Endodermal cell (in vitro differentiated cells): ENCODE measurements around the gene IMMP2L. TPM values are rescaled to one million over a fixed set of nuclear protein-coding genes. Genes with fewer than 3 reads are reported as not detected.

Source experiments
- DNase-seq: peaks from one replicate; pipeline ENCODE4 v3.0.0-alpha.2; 2017
- H3K27ac ChIP-seq: 2 replicates; pipeline ENCODE4 v1.5.1; 2013; ENCODE audit warnings: mild to moderate bottlenecking, low read depth, low read length, moderate library complexity
- H3K27me3 ChIP-seq: 2 replicates; pipeline ENCODE4 v1.6.1; 2013; ENCODE audit warnings: mild to moderate bottlenecking, low read length, moderate library complexity; ENCODE audit not compliant: insufficient read depth, control insufficient read depth, poor library complexity, severe bottlenecking
- H3K36me3 ChIP-seq: 2 replicates; pipeline ENCODE4 v1.7.0; 2013; ENCODE audit warnings: mild to moderate bottlenecking, low read length, moderate library complexity; ENCODE audit not compliant: control insufficient read depth, insufficient read depth
- H3K4me1 ChIP-seq: one replicate; pipeline ENCODE4 v1.7.0; 2013; ENCODE audit warnings: low read length; ENCODE audit not compliant: control insufficient read depth, insufficient read depth
- H3K4me3 ChIP-seq: 2 replicates; pipeline ENCODE4 v1.5.1; 2013; ENCODE audit warnings: mild to moderate bottlenecking, low read length, moderate library complexity
- H3K9ac ChIP-seq: 2 replicates; pipeline ENCODE4 v1.6.1; 2013; ENCODE audit warnings: mild to moderate bottlenecking, low read length, moderate library complexity; ENCODE audit not compliant: poor library complexity, severe bottlenecking; ENCODE audit errors: extremely low read depth
- H3K9me3 ChIP-seq: 2 replicates; pipeline ENCODE4 v1.6.1; 2013; ENCODE audit warnings: mild to moderate bottlenecking, low read length, moderate library complexity; ENCODE audit not compliant: control insufficient read depth
- H3K27ac Mint-ChIP-seq: 2 replicates; pipeline ENCODE4 v1.8.0; 2020; ENCODE audit warnings: mixed read lengths
- H3K27me3 Mint-ChIP-seq: 2 replicates; pipeline ENCODE4 v1.8.0; 2021; ENCODE audit warnings: mild to moderate bottlenecking, mixed read lengths; ENCODE audit not compliant: insufficient read depth
- H3K36me3 Mint-ChIP-seq: 2 replicates; pipeline ENCODE4 v1.8.0; 2020; ENCODE audit warnings: low read depth, mixed read lengths
- H3K4me1 Mint-ChIP-seq: 2 replicates; pipeline ENCODE4 v1.8.0; 2020; ENCODE audit warnings: mixed read lengths
- H3K4me3 Mint-ChIP-seq: 2 replicates; pipeline ENCODE4 v1.8.0; 2020; ENCODE audit warnings: mild to moderate bottlenecking, moderate library complexity, mixed read lengths
- H3K9me3 Mint-ChIP-seq: 2 replicates; pipeline ENCODE4 v1.8.0; 2020; ENCODE audit warnings: mild to moderate bottlenecking, mixed read lengths
- CTCF ChIP-seq: fragments of 200-600 bp; sonication (generic); conservative IDR thresholded peaks from 2 replicates; pipeline ENCODE4 v1.5.0; 2021; ENCODE audit warnings: antibody characterized with exemption, mild to moderate bottlenecking
- WGBS, 2 experiments: methylation state at CpG; one replicate each; pipeline versions ENCODE4 v1.1.5 to v1.1.7; 2013; ENCODE audit warnings: missing lambda C conversion rate in 2 of 2, mixed read lengths in 1 of 2; ENCODE audit not compliant: insufficient coverage in 1 of 2, insufficient read length in 1 of 2; 5-methylcytosine and 5-hydroxymethylcytosine counted together
- total RNA-seq, 2 donors: library from RNA; stranded (reverse); fragmentation: NEBNext Ultra II Directional in 1 of 2; extraction: Animal tissue kit (Norgen Biotek cat#: 25700) in 1 of 2; gene quantifications; 2 replicates in 1 of 2; 3 replicates in 1 of 2; pipeline ENCODE4 v1.2.1, GENCODE V29; 2021

The IMMP2L gene
- total RNA-seq, 2 donors from 2014 or later = 17.7 to 19.4 TPM

GRCh38 chr7:111172564-111173257 is 389.6 kb downstream of the IMMP2L start:
- Histone ChIP-seq H3K36me3 (no peaks in the 10 kb centered on the region), H3K27me3 (no peaks in the 10 kb centered on the region), H3K4me1 (no peaks in the 10 kb centered on the region), H3K27ac (no peak overlapping the region), H3K4me3 (no peak overlapping the region), H3K9ac (no peak overlapping the region), H3K9me3 (no peaks in the 10 kb centered on the region)
- WGBS, 2 experiments = 82 to 100% methylated on average over 2 of the region's 2 CpGs
- Mint-ChIP-seq H3K9me3 (no peaks in the 10 kb centered on the region), H3K27me3 (no peaks in the 10 kb centered on the region), H3K4me3 (no peak overlapping the region), H3K36me3 (no peaks in the 10 kb centered on the region), H3K27ac (no peak overlapping the region), H3K4me1 (no peaks in the 10 kb centered on the region)
- no peak for DNase-seq
- no peak for TF ChIP-seq CTCF

DNA sequence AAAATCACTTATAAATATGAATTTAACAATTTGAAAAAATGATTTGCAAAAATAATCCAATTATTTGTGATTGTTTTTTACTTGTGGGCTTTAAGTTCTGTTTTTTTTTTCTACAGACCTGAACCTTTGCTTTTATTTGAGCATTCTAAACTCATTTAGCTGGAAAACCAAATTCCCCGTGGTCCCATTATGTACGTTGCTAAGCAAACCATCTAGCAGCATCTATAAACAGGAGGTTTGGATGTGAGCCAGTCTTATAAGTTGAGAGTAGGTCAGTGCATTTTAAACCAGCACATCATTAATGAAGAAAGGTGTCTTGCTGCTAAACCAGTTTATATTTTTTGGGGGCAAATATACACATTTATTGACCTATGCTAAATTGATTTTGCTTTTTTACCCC is 394.1 kb downstream of the IMMP2L start:
- WGBS, 2 experiments = 92% methylated on average over 2 of the region's 2 CpGs; no CpG with 5 or more reads in 1 of the 2 experiments
- Mint-ChIP-seq H3K36me3 (no peaks in the 10 kb centered on the region), H3K4me3 (no peak overlapping the region), H3K9me3 (no peaks in the 10 kb centered on the region), H3K27ac (no peak overlapping the region), H3K27me3 (no peaks in the 10 kb centered on the region), H3K4me1 (peaks cover 8% of the 10 kb centered on the region)
- Histone ChIP-seq H3K27me3 (no peaks in the 10 kb centered on the region), H3K9me3 (no peaks in the 10 kb centered on the region), H3K36me3 (no peaks in the 10 kb centered on the region), H3K4me1 (no peaks in the 10 kb centered on the region), H3K4me3 (no peak overlapping the region), H3K9ac (no peak overlapping the region), H3K27ac (no peak overlapping the region)
- no peak for TF ChIP-seq CTCF
- DNase-seq = no peak

DNA sequence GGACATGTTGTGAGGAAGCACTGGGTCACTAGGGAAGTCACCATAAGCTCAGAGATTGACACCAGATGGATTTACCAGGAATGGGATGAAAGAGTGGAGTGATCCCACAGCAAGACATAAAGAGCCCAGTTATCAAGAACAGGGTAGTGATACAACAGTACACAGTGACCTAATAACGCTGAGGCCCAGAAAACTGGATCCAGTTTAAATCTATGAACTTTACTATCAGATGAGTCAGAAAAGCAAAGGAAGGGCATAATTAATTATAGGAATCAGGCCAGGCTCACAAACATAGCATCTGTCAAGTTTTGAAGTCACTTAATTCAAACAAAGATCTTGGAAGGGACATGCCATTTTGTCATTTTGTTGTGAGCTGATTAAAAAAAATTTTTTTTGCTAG is 397.9 kb downstream of the IMMP2L start:
- H3K27ac Mint-ChIP-seq = no peak overlapping the region
- no peak overlapping the region for H3K27ac ChIP-seq

More for the DNA sequence above, 397.9 kb downstream of the IMMP2L start:
- Mint-ChIP-seq H3K4me1 (peaks cover 12% of the 10 kb centered on the region), H3K9me3 (no peaks in the 10 kb centered on the region), H3K27me3 (no peaks in the 10 kb centered on the region), H3K36me3 (no peaks in the 10 kb centered on the region), H3K4me3 (no peak overlapping the region)
- Histone ChIP-seq H3K4me1 (no peaks in the 10 kb centered on the region), H3K27me3 (no peaks in the 10 kb centered on the region), H3K4me3 (no peak overlapping the region), H3K9me3 (no peaks in the 10 kb centered on the region), H3K9ac (no peak overlapping the region), H3K36me3 (no peaks in the 10 kb centered on the region)
- DNase-seq = no peak
- TF ChIP-seq CTCF = no peak
- 83 to 92% methylated on average over 1 of the region's 1 CpG for WGBS, 2 experiments
